HG03378 (cell line): ENCODE results near the gene DCAF17.
A peak's percentile ranks its signal among the peaks of the same experiment; 100 is the strongest.
"Not testable (repeated sequence)": the region's sequence is repeated elsewhere in the genome, so short reads cannot be mapped to it uniquely, and the experiment has no call there.

Experiments used
- ATAC-seq: cut with Tn5 transposase; IDR thresholded peaks from one replicate; pipeline ENCODE4 v1.9.1; 2021; ENCODE audit warnings: mild to moderate bottlenecking, moderate library complexity; ENCODE audit not compliant: unreplicated experiment

DCAF17 gene

DNA sequence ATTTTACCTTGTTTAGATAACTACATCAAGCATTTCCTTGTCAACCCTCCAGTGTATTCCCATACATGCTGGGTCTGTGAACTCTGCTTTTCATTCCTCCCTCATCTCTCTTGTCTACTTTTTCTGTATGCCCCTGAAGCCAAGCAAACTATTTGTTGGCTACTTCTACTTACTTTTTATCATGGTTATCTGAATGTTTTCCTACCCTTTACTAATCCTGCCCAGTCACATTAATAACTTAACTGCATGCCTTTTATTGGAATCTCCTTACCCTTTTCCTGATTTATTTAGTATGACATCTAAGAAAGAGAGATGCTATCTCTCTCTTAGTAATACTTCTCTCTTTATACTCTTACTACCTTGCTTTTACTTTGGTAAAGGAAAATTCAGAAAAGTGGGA is 17.0 kb downstream of the DCAF17 start:
- ATAC-seq, result no peak

- no peak for ATAC-seq
These were observed 18.7 kb downstream of the DCAF17 start for GRCh38 chr2:171452773-171453172.

GRCh38 chr2:171459498-171459897 is 25.5 kb downstream of the DCAF17 start:
- ATAC-seq, result no peak

GRCh38 chr2:171460537-171460936 is 26.5 kb downstream of the DCAF17 start:
- no peak for ATAC-seq

- no peak for ATAC-seq
These were observed 35.1 kb downstream of the DCAF17 start for GRCh38 chr2:171469176-171469575.

- ATAC-seq, result no peak
These were observed 36.1 kb downstream of the DCAF17 start for GRCh38 chr2:171470129-171470528.

- ATAC-seq, result no peak
These were observed 42.0 kb downstream of the DCAF17 start for GRCh38 chr2:171475979-171476378.

DNA sequence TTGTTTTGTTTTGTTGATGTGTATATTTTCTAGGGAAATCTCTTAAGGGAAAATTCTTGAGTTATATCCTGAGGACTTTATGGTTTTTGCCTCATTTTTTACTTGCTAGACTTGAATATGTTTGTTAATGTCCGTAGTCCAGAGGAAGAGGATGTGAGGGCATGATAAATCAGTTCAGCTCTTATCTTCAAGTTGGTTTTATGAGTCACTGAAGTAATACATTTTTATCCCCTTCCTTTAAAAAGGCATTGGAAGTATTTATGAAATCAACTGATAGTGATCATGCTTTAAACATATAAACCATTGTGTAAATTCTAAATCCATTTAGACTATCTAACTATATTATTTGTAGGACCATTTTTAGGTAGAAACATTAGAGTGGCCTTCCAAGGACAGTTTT is 44.3 kb downstream of the DCAF17 start:
- ATAC-seq, result no peak

- peak; percentile 47 for ATAC-seq
These were observed 45.3 kb downstream of the DCAF17 start for GRCh38 chr2:171479154-171479814.

- ATAC-seq, result no peak
These were observed 46.9 kb downstream of the DCAF17 start for GRCh38 chr2:171480908-171481307.

DNA sequence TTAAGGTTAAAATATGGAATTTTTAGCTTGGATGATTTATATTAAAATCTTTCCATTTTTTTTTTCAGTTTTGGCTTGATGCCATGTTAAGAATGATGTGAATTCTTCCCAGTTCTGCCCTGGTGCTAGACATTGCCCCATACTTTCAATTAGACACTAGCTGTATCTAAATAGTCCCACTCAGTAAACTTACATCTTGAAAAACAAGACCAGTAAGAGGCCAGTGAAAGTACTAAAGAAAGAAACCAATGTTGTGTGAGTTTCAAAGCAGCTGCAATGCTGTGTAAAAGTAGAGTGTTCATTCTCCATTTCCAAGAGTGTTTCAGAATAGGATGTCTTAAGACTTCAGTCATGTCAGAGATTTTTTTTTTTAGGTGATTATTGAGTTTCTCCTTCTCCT is 48.3 kb downstream of the DCAF17 start:
- no peak for ATAC-seq

DNA sequence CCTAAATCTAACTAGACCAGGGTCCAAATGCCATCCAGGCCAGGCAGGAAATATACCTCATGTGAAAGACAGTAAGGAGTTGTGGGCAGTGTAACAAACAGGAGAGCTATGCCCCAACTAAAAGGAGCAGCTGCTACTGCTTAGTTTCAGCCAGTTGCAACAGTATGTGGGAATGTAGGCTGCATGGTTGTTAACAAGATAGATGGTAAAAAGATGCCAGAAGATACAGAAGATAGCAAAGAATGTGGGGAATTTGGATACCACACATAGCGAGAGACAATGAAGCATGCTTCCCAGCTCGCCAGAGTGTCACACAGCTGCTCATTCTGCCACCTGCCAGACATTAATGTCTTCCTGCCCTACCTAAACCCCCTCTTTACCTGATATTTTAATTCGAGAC is 48.9 kb downstream of the DCAF17 start:
- ATAC-seq, result no peak

DNA sequence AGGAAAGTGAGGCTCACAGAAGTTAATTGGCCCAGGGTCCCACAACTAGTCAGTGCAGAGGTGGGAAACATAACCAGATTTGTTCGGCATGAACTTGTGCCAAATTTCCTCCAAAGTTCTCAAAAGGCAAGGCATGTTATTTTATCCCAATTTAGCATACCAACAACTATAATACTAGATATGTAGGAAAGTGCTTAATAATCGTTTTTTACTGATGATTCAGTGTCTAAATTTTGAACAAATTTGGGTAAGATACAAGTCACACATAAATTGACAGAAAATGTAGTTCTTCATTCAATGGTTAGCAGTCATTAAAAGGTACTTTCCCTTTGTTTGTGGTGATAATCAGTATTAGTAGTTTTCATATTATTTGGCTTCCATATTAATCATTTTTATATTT is 49.8 kb downstream of the DCAF17 start:
- ATAC-seq, result no peak

- no peak for ATAC-seq
These were observed 51.1 kb downstream of the DCAF17 start for GRCh38 chr2:171485116-171485515.

DNA sequence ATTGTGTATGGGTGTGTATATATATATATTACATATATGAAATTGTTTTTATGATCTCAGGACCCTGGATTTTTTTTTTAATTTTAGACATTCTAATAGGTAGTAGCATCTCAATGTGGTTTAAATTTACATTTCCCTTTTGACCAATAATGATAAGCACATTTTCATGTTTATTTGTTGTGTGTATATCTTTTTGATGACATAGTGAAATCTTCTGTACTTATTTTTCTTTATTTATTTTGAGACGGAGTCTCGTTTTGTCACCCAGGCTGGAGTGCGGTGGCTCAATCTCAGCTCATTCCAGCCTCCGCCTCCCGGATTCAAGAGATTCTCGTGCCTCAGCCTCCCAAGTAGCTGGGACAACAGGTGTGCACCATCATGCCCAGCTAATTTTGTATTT is 53.2 kb downstream of the DCAF17 start:
- ATAC-seq, result no peak

DNA sequence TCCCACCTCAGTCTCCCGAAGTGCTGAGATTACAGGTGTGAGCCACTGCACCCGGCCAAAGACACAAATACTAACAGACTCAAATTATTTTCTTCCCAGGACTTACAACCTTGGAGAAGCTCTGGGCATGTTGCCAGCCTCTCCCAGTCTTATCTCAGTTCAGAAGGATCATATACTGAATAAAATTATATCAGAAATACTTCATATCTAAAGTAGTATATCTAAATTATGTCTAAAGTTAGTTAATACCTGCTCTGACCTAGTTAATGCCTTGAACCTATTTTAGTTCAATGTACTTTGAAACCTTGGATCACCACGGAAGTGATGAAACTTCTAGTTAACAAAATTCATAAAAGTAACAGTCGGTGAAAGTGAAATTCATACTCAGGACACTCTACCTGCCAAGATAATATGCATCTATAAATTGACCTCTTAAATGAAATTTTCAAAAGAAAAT is 53.8 kb downstream of the DCAF17 start:
- no peak for ATAC-seq

GRCh38 chr2:171490577-171490976 is 56.6 kb downstream of the DCAF17 start:
- no peak for ATAC-seq

- no peak for ATAC-seq
These were observed 57.3 kb downstream of the DCAF17 start for GRCh38 chr2:171491292-171491691.

GRCh38 chr2:171492664-171493063 is 58.6 kb downstream of the DCAF17 start:
- no peak for ATAC-seq

GRCh38 chr2:171497664-171498063 is 63.6 kb downstream of the DCAF17 start:
- ATAC-seq, result not testable (repeated sequence)

DNA sequence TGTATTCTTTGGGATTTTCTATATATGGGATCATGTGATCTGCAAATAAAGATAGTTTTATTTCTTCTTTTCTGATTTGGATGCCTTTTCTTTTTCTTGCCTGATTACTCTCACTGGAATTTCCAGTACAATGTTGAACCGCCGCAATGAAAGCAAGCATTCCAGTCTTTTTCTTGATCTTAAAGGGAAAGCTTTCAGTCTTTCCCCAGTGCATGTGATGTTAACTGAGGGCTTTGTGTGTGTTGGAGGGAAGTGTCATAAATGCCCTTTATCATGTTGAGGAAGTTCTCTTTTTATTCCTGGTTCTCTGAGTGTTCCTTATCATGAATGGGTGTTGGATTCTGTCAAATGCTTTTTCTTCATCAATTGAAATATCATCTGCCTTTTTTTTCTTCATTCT is 71.3 kb downstream of the DCAF17 start:
- no peak for ATAC-seq

DNA sequence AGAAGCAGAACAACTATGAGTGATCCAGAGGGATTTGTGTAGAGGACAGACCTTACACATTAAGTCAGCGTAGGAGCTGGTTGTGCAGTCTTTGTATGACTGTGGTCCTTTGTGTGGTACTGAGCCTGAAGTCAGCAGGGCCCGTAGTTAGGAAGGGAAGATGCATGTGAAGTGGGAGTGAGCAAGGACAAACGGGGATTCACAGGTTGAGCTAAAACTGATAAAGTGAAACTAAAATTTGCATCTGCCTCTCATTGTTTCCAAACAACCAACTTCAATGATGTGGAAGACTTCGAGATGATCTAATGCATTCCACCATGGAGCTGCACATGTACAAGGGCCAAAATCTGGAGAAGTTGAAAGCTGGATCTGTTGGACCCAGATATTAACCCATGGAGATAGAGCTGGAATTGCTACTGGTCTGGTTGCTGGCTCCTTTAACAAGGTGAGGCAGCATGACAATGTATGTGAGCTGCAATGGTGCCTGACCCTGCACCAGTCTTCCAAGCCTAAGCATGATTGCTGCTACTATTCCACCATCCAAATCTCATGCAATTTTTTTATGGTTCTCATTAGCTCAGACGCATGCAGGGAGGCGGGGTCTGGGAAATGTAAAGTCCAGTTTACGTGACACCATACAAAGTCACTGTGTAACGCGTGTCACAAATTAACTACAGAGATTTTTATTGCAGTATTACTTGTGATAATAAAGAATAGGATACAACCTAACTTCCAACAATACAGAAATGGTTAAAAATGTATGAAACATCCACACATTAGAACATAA is 76.1 kb downstream of the DCAF17 start:
- ATAC-seq, result peak; percentile 80
